ENCODE results near the gene ZDHHC9. TPM values are rescaled to one million over a fixed set of nuclear protein-coding genes. Genes with fewer than 3 reads are reported as not detected.
A peak's percentile ranks its signal among the peaks of the same experiment; 100 is the strongest.

ZDHHC9 gene
- total and polyA plus RNA-seq, 8 donors = 4.1 to 23.9 (median 16.9) TPM

DNA sequence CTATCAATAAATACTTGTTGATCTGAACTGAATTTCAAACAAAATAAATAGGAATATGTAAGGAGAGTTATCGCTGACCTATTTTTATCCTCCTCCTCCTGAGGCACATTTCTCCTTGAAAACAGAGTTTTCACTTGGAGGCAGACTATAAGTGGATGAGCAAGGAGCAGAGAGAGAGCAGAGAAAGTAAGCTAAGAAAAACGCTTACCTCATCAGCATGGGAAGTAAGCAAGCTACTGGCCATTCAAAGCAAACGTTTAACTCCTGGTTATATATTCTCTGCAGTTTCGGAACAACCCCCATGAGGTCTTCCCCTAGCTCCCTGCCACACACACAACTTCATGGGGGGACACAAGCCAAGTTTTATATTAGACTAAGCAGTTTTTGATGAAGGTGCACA, 13.2 kb downstream of the ZDHHC9 start:
- DNase-seq = no peak
- Histone ChIP-seq H3K9me3 (no peaks in the 10 kb centered on the region), H3K4me1 (no peaks in the 10 kb centered on the region), H3K27ac (no peak overlapping the region), H3K4me3 (no peak overlapping the region), H3K27me3 (no peaks in the 10 kb centered on the region), H3K36me3 (no peaks in the 10 kb centered on the region)
- intact Hi-C loops (cut with DNase I) = no loop called here
- 60 to 63% methylated on average over 4 of the region's 4 CpGs for WGBS, 2 donors
- TF ChIP-seq, protein P1, sequence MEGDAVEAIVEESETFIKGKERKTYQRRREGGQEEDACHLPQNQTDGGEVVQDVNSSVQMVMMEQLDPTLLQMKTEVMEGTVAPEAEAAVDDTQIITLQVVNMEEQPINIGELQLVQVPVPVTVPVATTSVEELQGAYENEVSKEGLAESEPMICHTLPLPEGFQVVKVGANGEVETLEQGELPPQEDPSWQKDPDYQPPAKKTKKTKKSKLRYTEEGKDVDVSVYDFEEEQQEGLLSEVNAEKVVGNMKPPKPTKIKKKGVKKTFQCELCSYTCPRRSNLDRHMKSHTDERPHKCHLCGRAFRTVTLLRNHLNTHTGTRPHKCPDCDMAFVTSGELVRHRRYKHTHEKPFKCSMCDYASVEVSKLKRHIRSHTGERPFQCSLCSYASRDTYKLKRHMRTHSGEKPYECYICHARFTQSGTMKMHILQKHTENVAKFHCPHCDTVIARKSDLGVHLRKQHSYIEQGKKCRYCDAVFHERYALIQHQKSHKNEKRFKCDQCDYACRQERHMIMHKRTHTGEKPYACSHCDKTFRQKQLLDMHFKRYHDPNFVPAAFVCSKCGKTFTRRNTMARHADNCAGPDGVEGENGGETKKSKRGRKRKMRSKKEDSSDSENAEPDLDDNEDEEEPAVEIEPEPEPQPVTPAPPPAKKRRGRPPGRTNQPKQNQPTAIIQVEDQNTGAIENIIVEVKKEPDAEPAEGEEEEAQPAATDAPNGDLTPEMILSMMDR (IDR thresholded peaks at IDR 0.05) = no peak
- no peak for ATAC-seq
- FAIRE-seq = no peak

DNA sequence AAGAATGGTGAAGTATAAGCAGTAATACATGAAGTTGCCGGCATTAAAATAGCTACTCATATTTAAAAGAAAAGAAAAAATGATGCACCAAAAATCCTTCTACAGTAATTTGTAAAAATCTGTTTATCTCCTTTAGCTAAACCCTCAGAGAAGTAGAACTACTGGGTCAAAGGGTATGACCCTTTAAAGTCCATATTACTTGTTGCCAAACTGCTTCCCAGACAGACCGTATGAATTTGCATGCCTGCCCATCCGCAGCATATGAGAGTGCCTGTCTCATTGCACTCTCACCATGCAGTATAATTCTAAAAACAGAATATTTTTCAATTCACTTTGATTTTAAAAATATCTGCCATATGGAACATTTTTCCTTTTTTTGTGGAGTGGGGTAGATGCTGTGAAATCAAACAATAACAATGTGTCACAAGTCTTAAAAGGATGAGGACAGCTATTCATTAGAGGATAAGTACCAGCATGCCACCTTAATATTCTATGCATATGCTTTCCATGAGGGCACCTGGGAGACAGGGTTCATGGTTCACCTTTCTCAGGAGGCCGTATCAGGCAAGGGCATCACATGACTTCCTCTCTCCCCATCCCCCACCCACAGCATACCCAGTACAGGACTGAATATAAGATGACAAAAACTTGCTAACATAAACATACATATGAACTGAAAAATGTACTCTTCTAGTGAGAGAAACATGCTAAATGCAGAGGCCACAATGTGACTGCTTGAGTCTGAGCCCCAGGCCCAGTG, 17.8 kb downstream of the ZDHHC9 start:
- ATAC-seq (peak in 2 of 4 donors; percentile 45 to 56), FAIRE-seq (no peak), DNase-seq (no peak)
- WGBS, 2 donors = 65 to 66% methylated on average over 4 of the region's 4 CpGs
- peaks cover 0 to 6% (median 0%) of the 10 kb centered on the region in 4 donors for H3K27me3 ChIP-seq
- H3K4me3 ChIP-seq = no peak overlapping the region
- H3K9me3 ChIP-seq = no peaks in the 10 kb centered on the region
- no peaks in the 10 kb centered on the region for H3K36me3 ChIP-seq
- intact Hi-C loops (cut with DNase I) = no loop called here
- no peaks in the 10 kb centered on the region for H3K4me1 ChIP-seq
- TF ChIP-seq, protein P1 (IDR thresholded peaks at IDR 0.05) = no peak
- no peak overlapping the region for H3K27ac ChIP-seq

DNA sequence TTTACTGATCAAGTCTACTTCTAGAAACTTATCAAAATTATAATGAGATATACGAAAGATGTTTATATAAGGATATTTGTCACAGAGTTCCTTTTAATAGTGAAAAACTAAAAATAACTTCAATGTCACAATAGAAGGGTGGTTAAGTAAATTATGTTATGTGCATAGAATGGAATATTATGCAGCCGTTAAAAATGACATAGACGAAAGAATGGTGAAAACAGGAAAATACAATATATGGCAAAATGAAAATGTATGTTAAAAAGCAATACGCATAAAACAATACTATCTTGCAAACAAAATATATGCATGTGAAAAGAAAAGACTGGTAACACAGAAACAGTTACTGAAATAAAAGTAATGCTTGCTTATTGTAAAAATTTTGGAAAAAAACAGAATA, 19.1 kb downstream of the ZDHHC9 start:
- no peak for FAIRE-seq
- TF ChIP-seq, protein P1 (IDR thresholded peaks at IDR 0.05) = no peak

DNA sequence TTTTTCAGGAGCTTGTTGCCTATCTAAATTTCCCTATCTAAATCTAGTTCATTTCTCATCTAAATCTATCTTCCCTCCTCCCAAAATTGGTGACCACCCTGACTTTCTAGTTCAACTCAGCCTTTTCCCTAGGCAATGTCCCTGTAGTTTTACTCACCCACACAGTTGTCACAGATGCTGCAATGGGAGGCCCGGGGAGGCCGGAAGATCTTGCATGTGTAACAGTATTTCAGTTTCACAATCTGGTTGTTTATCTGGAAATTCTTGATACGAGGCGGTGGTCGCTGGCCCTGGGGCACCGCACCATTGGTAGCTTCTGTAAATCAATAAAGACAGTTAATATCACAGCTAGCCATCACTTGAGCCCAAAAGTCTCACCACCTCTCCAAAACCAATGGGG, 20.2 kb downstream of the ZDHHC9 start:
- Histone ChIP-seq H3K4me1 (no peaks in the 10 kb centered on the region), H3K4me3 (no peak overlapping the region), H3K36me3 (no peaks in the 10 kb centered on the region), H3K27me3 (peaks cover 0 to 6% (median 0%) of the 10 kb centered on the region in 4 donors), H3K27ac (no peak overlapping the region), H3K9me3 (no peaks in the 10 kb centered on the region)
- no peak for ATAC-seq
- WGBS, 2 donors = 78 to 87% methylated on average over 6 of the region's 6 CpGs
- intact Hi-C loops (cut with DNase I) = no loop called here
- DNase-seq = no peak
- FAIRE-seq = no peak
- TF ChIP-seq, protein P1 (IDR thresholded peaks at IDR 0.05) = no peak

More for the DNA sequence above, 19.1 kb downstream of the ZDHHC9 start:
- H3K4me3 ChIP-seq = no peak overlapping the region
- DNase-seq (no peak), ATAC-seq (no peak)
- H3K36me3 ChIP-seq = no peaks in the 10 kb centered on the region
- no peaks in the 10 kb centered on the region for H3K9me3 ChIP-seq
- WGBS, 2 donors = 89 to 95% methylated on average over 4 of the region's 4 CpGs
- no peaks in the 10 kb centered on the region for H3K4me1 ChIP-seq
- no peak overlapping the region for H3K27ac ChIP-seq
- intact Hi-C loops (cut with DNase I) = no loop called here
- peaks cover 0 to 6% (median 0%) of the 10 kb centered on the region in 4 donors for H3K27me3 ChIP-seq

DNA sequence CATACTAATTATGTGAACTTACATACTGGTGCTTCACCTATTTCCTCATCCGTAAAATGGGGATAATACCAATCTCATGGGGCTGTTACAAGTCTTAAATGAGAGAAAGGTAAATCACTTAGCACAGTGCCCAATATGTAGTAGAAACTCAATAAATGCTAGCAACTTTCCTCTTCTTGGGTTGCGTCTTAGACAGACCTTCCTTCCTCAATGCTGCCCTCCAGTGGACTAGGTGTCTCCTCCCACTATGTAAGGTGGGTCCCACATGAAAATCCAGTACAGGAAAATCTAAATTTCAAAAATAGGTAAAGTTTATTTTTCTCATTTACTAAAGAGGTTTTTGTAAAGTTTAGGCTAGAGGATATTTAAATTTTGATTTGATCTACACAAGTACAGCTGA, 20.6 kb downstream of the ZDHHC9 start:
- no peak overlapping the region for H3K4me3 ChIP-seq
- FAIRE-seq (no peak), ATAC-seq (peak in 3 of 4 donors; percentile 48 to 61 (median 56)), DNase-seq (no peak)
- no peak overlapping the region for H3K27ac ChIP-seq
- H3K4me1 ChIP-seq = no peaks in the 10 kb centered on the region
- TF ChIP-seq, protein P1 (IDR thresholded peaks at IDR 0.05) = peak in 2 of 4 donors; percentile 14 to 26
- 53 to 94% methylated on average over 2 of the region's 2 CpGs for WGBS, 2 donors
- no peaks in the 10 kb centered on the region for H3K36me3 ChIP-seq
- H3K27me3 ChIP-seq = peaks cover 0 to 6% (median 0%) of the 10 kb centered on the region in 4 donors
- H3K9me3 ChIP-seq = no peaks in the 10 kb centered on the region
- intact Hi-C loops (cut with DNase I) = no loop called here
